Middle frontal gyrus (tissue), 1 donor: ENCODE data around the gene PKIB.
"Not testable (repeated sequence)": the region's sequence is repeated elsewhere in the genome, so short reads cannot be mapped to it uniquely, and the experiment has no call there.

Experiments
- DNase-seq: peaks from one replicate; pipeline ENCODE4 v3.0.0-alpha.2; 2015; ENCODE audit warnings: low spot score; ENCODE audit errors: extremely low spot score

PKIB gene

GRCh38 chr6:122620902-122621301, 10.7 kb downstream of the PKIB start:
- DNase-seq, result no peak

- no peak for DNase-seq
These were observed 11.4 kb downstream of the PKIB start for GRCh38 chr6:122621638-122622037.

GRCh38 chr6:122622479-122622878, 12.3 kb downstream of the PKIB start:
- no peak for DNase-seq

GRCh38 chr6:122623279-122623678, 13.1 kb downstream of the PKIB start:
- DNase-seq, result no peak

DNA sequence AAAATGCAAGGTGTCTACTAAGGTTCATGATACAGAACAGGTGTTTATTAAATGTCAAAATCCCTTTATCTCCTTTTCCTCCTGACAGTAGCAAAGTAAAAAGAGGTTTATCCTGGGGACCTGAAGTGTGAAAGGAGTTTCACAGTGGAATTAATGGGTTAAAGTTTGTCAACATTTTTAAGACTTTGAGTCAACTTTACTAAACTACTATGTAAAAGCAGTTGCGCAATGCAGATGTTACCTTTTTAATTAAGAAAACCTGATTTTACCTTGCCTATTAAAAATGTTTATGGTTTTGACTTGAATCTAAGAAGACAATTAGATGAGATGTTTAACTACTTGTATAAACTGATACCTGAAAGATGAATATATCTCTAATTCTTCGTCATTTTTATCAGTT, 14.6 kb downstream of the PKIB start:
- no peak for DNase-seq

DNA sequence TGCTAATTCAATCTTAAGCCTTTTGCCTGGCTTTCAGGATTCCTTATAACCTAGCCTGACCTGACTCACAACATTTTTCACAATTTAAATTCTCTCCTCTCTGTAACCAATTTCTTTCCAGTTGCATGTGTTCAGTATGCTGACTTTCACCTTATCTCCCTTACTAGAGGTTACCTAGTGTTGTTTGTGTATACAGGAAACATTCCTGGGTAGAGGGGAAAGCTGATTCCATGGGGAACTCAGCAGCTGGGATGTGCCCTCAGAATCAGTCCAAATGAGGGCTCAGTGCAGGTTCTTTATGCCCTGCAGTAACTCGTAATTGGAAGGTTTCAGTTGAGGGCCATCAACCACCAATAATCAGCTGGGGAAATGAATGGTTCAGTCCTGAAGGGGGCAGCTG, 18.5 kb downstream of the PKIB start:
- DNase-seq, result no peak

DNA sequence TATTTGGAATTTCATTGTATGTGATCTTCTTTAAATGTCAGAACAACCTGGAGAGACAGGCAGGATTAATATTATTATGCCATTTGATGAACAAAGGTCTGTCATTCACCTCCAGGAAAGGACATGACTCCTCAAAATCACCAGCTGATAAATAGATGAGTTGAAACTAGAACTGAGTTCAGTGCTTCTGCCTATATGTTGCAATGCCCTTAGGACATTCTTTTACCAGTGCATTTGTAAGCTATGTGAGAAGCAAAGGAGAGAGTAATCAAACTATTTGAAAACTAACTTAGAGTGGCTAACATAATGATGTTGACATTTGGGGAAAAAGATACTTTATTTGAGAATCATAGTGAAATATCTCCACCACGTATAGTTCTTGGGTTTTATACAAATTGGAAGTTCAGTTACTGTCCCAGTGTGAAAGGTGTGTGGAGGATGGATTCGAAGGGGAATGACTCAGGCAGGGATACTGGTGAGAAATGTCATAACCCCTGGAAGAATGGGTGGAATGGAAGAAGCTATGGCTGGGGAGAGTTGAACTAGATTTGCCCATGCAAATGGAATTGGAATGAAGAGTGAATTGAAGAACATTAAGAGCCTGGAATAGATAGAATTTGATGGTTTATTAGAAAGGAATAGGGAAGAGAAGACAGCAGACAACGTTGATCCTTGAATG, 21.5 kb downstream of the PKIB start:
- no peak for DNase-seq

GRCh38 chr6:122640366-122640765, 30.2 kb downstream of the PKIB start:
- DNase-seq, result no peak

DNA sequence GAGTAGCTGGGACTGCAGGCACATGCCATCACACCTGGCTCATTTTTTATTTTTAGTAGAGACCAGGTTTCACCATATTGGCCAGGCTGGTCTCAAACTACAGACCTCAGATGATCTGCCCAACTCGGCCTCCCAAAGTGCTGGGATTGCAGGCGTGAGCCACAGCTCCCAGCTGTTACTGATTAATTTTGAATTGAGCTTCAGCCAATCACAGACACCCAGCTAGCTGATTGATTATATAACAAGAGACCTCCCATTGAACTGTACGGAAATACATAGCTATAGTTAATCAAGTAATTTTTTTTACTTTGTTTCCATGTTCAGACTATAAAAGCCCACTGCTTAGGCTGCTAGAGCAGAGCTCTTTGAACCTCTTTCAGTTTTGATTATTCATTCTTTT, 31.6 kb downstream of the PKIB start:
- DNase-seq, result no peak

GRCh38 chr6:122642604-122643003, 32.4 kb downstream of the PKIB start:
- DNase-seq, result not testable (repeated sequence)

- DNase-seq, result no peak
These were observed 35.1 kb downstream of the PKIB start for GRCh38 chr6:122645256-122645655.

DNA sequence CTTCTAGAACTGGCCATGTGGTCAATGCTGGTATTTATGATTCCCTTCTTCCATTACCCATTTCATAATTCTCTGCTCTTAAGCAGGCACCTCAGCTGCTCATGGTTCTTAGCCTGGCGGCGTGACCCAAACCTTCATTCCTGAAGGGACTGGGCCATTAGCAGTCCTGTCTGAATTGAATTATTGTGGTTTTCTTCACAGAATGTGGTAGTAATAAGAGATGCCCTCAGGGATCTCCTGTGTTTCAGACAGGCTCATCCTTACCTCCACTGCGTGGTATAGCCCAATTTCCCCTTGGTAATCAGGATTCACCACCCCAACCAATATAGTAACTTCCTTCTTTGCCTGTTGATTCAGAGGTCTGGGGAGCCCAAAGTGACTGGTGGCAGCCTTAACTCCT, 37.6 kb downstream of the PKIB start:
- DNase-seq, result no peak

DNA sequence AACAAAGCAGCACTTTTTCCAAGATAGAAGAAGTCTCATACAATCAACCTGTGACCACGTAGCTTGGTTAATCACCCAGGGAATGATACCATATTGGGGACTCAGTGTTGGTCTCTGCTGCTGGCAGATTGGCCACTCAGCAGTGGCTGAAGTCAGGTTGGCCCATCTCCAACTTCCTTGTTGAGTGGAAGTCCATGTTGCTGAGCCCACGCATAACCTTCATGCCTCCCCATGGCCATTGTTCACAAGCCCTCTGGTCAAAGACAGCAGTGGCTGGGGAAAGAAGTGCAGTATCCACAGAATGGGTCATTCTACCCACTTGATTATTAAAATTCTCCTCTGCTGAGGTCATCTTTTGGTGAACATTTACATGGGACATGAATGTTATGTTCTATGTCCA, 38.5 kb downstream of the PKIB start:
- DNase-seq, result no peak

DNA sequence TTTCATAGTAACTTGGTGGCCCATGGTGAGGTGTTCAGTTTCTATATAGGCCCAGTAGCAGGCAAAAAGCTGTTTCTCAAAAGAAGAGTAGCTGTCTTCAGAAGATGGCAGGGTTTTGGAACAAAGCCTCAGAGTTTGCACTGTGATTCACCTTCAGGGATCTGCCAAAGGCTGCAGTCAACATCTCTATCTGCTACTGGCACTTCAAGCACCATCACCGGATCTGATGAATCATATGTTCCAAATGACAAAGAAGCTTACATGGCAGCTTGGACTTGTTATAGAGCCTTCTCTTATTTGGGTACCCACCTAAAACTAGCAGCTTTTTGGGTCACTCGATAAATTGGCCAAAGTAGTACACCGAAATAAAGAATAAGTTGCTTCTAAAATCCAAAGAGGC, 39.5 kb downstream of the PKIB start:
- no peak for DNase-seq

DNA sequence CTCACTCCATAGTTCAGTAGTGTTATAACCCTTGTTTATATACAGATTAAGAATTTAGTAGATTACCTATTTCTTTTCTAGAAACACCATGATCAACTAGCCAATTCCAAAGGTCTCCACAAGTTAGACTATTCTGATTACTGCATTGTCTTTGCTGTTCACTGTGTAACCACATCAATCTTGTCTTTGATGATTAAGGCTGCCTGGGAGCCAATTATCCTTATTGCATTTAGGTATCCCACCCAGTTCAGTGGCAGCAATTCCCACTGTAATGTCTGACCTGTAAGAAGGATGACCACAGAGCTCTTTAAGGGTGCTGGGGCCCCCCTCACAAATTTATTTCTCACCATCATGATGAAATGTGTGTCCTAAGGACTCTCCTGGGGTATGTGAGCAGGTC, 40.2 kb downstream of the PKIB start:
- no peak for DNase-seq

- DNase-seq, result no peak
These were observed 40.8 kb downstream of the PKIB start for GRCh38 chr6:122651031-122651430.

- no peak for DNase-seq
These were observed 41.4 kb downstream of the PKIB start for GRCh38 chr6:122651604-122652003.

DNA sequence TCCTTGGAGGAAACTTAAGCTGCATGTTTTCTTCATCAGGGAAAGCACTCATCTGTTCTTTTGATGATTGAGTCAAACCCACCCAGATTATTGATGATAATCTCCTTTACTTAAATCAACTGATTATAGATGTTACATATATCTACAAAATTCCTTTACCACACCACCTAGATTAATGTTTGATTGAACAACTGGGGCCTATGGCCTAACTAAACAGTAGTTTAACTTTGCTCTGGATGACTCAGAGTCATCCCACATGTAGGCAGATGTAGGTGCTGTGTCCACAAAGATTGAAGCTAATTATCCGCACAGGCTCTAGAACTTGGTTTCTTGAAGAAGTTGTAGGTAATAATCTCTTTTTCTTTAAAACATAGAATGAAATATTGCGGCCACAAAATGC, 42.2 kb downstream of the PKIB start:
- no peak for DNase-seq

- DNase-seq, result no peak
These were observed 42.9 kb downstream of the PKIB start for GRCh38 chr6:122653094-122653493.

DNA sequence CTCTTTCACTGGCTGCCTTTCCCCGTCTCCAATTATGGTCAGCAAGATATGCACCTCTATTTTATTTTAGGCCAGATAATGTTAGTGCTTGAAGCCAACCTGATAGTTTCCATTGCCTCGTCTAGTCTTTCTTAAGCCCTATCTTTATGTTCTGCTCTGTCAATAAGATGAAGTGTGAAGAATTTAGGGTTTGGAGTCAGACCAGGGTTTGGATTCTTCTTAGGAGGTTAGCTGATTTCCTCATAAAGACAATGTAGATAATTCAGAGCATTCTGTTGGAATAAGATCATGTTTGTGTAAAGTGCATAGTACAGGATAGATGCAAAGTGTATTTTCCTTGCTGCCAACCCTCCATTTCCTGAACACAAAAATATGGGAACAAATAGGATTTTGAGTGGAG, 43.8 kb downstream of the PKIB start:
- DNase-seq, result no peak

GRCh38 chr6:122657601-122658000, 47.4 kb downstream of the PKIB start:
- no peak for DNase-seq

DNA sequence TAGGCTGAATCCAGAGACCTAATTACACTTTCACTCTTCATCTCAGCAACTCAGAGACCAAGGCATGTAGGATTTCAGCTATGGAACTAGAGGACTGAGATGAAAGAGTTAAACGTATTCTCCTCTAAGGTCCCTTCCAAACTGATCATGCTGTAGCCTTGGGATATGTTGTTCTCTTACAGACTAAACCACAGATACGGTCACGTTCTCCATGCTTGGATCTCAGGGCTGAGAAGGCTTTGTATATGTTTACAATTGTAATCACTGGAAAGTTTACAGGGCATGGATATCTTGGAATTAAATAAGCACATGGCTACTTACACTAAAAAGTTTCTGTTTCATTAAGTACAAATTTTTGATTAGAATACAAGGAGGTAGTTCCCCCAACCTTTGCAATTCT, 50.1 kb downstream of the PKIB start:
- no peak for DNase-seq

- no peak for DNase-seq
These were observed 53.8 kb downstream of the PKIB start for GRCh38 chr6:122663981-122664380.

GRCh38 chr6:122665929-122666328, 55.7 kb downstream of the PKIB start:
- DNase-seq, result no peak
